SK-N-SH treated with all-trans-retinoic acid at 6 μM for 48 hours (cell line): Measurements from ENCODE around the gene CBL.

Experiments used
- ARNTL ChIP-seq: fragments of 450-650 bp; formaldehyde crosslinking; IDR thresholded peaks from 2 replicates; pipeline ENCODE4 v1.5.0; 2020; ENCODE audit warnings: low read depth, mild to moderate bottlenecking, moderate library complexity, borderline replicate concordance
- CREB5 ChIP-seq: fragments of 250-450 bp; sonication (Bioruptor Pico); IDR thresholded peaks from 2 replicates; pipeline ENCODE4 v1.5.1; 2020; ENCODE audit warnings: low read depth, mild to moderate bottlenecking, moderate library complexity
- ESRRG ChIP-seq: fragments of 250-450 bp; sonication (Bioruptor Pico); IDR thresholded peaks from 2 replicates; pipeline ENCODE4 v1.6.1; 2021; ENCODE audit warnings: mild to moderate bottlenecking
- GLIS3 ChIP-seq: fragments of 250-450 bp; sonication (Bioruptor Pico); IDR thresholded peaks from 2 replicates; pipeline ENCODE4 v1.5.0; 2020; ENCODE audit warnings: mild to moderate bottlenecking, moderate library complexity
- PATZ1 ChIP-seq: fragments of 250-450 bp; sonication (Bioruptor Pico); IDR thresholded peaks from 2 replicates; pipeline ENCODE4 v1.8.0; 2020; ENCODE audit warnings: mild to moderate bottlenecking, moderate library complexity, borderline replicate concordance
- PPARA ChIP-seq: fragments of 250-450 bp; sonication (Bioruptor Pico); IDR thresholded peaks from 2 replicates; pipeline ENCODE4 v1.5.0; 2020; ENCODE audit warnings: mild to moderate bottlenecking, borderline replicate concordance
- SNAI2 ChIP-seq: fragments of 250-450 bp; sonication (Bioruptor Pico); IDR thresholded peaks from 2 replicates; pipeline ENCODE4 v1.5.0; 2020; ENCODE audit warnings: mild to moderate bottlenecking, moderate library complexity
- TCF4 ChIP-seq: fragments of 250-450 bp; sonication (Bioruptor Pico); IDR thresholded peaks from 2 replicates; pipeline ENCODE4 v1.8.0; 2021; ENCODE audit warnings: mild to moderate bottlenecking, moderate library complexity, borderline replicate concordance
- TOX ChIP-seq: fragments of 250-450 bp; sonication (Bioruptor Pico); IDR thresholded peaks from 2 replicates; pipeline ENCODE4 v1.8.0; 2021; ENCODE audit warnings: mild to moderate bottlenecking, moderate library complexity, borderline replicate concordance
- TSHZ2 ChIP-seq: fragments of 250-450 bp; sonication (Bioruptor Pico); IDR thresholded peaks from 2 replicates; pipeline ENCODE4 v1.5.0; 2020; ENCODE audit warnings: mild to moderate bottlenecking, moderate library complexity
- ZFP30 ChIP-seq: fragments of 450-650 bp; formaldehyde crosslinking; IDR thresholded peaks from 2 replicates; pipeline ENCODE4 v1.5.0; 2022; ENCODE audit warnings: mild to moderate bottlenecking, moderate library complexity
- ZNF565 ChIP-seq: fragments of 450-650 bp; formaldehyde crosslinking; conservative IDR thresholded peaks from 2 replicates; pipeline ENCODE4 v1.5.0; 2020; ENCODE audit warnings: low read depth, mild to moderate bottlenecking, moderate library complexity
- ZNF8 ChIP-seq: fragments of 450-650 bp; formaldehyde crosslinking; IDR thresholded peaks from 2 replicates; pipeline ENCODE4 v1.5.0; 2020; ENCODE audit warnings: mild to moderate bottlenecking, moderate library complexity

GRCh38 chr11:119343726-119344125 lies 137.6 kb downstream of the CBL start:
- TF ChIP-seq GLIS3 (CRISPR knock-in tag) (no peak), TCF4 (CRISPR knock-in tag) (no peak), TSHZ2 (CRISPR knock-in tag) (no peak), ZFP30 (no peak), PPARA (no peak), CREB5 (CRISPR knock-in tag) (no peak), ZNF565 (CRISPR knock-in tag) (no peak), PATZ1 (CRISPR knock-in tag) (no peak), ZNF8 (no peak), ARNTL (CRISPR knock-in tag) (no peak), ESRRG (CRISPR knock-in tag) (no peak), TOX (no peak), SNAI2 (CRISPR knock-in tag) (no peak)
